ENCODE results near the gene RPL36. TPM values are rescaled to one million over a fixed set of nuclear protein-coding genes. Genes with fewer than 3 reads are reported as not detected.

The RPL36 gene
- total and polyA plus RNA-seq, 8 donors: 606 to 1,150 (median 818) TPM

GRCh38 chr19:5679289-5680083, 10.6 kb upstream of the RPL36 start:
- peaks cover 6 to 17% of the 10 kb centered on the region in 2 donors for H3K4me1 ChIP-seq
- intact Hi-C loops (cut with DNase I): no loop called here
- H3K27ac ChIP-seq: peak overlapping the region; percentile 76 to 95
- no peaks in the 10 kb centered on the region for H3K9me3 ChIP-seq
- peak overlapping the region; percentile 65 to 83 for H3K4me3 ChIP-seq
- ATAC-seq (no peak), DNase-seq (peak in 1 of 4 donors; percentile 82)
- TF ChIP-seq, protein P1, sequence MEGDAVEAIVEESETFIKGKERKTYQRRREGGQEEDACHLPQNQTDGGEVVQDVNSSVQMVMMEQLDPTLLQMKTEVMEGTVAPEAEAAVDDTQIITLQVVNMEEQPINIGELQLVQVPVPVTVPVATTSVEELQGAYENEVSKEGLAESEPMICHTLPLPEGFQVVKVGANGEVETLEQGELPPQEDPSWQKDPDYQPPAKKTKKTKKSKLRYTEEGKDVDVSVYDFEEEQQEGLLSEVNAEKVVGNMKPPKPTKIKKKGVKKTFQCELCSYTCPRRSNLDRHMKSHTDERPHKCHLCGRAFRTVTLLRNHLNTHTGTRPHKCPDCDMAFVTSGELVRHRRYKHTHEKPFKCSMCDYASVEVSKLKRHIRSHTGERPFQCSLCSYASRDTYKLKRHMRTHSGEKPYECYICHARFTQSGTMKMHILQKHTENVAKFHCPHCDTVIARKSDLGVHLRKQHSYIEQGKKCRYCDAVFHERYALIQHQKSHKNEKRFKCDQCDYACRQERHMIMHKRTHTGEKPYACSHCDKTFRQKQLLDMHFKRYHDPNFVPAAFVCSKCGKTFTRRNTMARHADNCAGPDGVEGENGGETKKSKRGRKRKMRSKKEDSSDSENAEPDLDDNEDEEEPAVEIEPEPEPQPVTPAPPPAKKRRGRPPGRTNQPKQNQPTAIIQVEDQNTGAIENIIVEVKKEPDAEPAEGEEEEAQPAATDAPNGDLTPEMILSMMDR (IDR thresholded peaks at IDR 0.05): no peak
- peaks cover 0 to 20% of the 10 kb centered on the region in 2 donors for H3K36me3 ChIP-seq
- H3K27me3 ChIP-seq: no peaks in the 10 kb centered on the region

- no peaks in the 10 kb centered on the region for H3K9me3 ChIP-seq
- TF ChIP-seq, protein P1 (IDR thresholded peaks at IDR 0.05): no peak
- peaks cover 0 to 20% of the 10 kb centered on the region in 2 donors for H3K36me3 ChIP-seq
- H3K4me3 ChIP-seq: peak overlapping the region; percentile 65 to 83
- H3K27me3 ChIP-seq: no peaks in the 10 kb centered on the region
- peaks cover 6 to 17% of the 10 kb centered on the region in 2 donors for H3K4me1 ChIP-seq
- DNase-seq (peak in 1 of 4 donors; percentile 83), ATAC-seq (peak; percentile 5)
- intact Hi-C loops (cut with DNase I): no loop called here
- peak overlapping the region; percentile 76 to 95 for H3K27ac ChIP-seq
Observed at GRCh38 chr19:5680084-5680436, 10.0 kb upstream of the RPL36 start.

DNA sequence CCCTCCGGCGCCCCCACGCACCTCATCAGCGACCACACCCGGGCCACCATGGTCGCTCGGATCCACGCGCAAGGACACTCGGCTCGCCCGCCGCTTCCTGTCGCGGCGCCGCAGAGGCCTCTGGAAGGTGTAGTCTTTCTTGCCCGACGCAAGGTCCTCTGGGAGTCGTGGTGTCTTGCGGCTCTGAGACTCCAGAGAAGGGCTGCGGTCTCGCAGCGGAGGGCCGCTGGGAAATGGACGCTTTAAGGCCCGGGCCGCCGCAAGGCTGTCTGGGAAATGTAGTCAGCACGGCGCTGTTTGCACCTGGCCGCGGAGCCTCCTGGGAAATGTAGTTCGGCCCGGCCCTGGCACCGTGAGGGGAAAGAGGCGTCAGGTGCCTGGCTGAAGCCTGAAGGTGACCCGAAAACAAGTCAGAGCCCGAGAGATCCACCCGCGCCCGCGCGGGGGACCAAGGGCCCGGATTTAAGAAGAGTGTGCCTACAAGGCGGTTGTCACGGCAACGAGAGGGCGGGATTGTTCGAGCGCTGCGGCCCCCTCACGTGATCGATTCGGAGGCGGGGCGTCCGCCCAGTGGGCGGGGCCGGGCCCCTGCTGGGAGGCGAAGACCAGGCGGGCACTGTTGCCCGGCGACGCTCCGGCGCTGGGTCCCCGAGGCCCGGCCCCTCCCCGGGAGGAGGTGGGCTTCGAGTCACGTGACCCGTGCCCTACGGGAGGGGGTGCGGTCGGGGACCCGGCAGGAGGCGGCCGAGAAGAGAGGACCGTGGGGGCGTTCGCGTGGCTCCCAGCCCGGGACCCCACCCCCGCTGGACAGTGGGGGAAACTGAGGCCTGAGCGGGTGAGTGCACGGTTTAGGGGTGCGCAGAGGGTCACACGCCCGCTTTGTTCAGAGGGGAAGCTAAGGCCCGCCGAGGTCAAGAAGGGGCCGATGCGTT, 9.4 kb upstream of the RPL36 start, which contains the start of the genes HSD11B1L and MICOS13:
Gene HSD11B1L, plus strand, starts transcription at position 591 of the 932 bp plus-strand sequence. CDS start 3,806 bp downstream, outside the sequence.
Gene MICOS13, minus strand, starts transcription at position 80 of the 932 bp plus-strand sequence. Its CDS starts 30 bp downstream, at position 50.
- Histone ChIP-seq H3K36me3 (peaks cover 0 to 20% of the 10 kb centered on the region in 2 donors), H3K27ac (peak within 1 kb of the TSS; percentile 84 to 95), H3K4me3 (peak within 1 kb of the TSS; percentile 65 to 83), H3K27me3 (no peaks in the 10 kb centered on the region), H3K9me3 (no peaks in the 10 kb centered on the region), H3K4me1 (peaks cover 6 to 17% of the 10 kb centered on the region in 2 donors)
- DNase-seq (peak; percentile 99), ATAC-seq (peak; percentile 96)
- intact Hi-C loops (cut with DNase I): no loop called here
- TF ChIP-seq, protein P1 (IDR thresholded peaks at IDR 0.05): no peak

DNA sequence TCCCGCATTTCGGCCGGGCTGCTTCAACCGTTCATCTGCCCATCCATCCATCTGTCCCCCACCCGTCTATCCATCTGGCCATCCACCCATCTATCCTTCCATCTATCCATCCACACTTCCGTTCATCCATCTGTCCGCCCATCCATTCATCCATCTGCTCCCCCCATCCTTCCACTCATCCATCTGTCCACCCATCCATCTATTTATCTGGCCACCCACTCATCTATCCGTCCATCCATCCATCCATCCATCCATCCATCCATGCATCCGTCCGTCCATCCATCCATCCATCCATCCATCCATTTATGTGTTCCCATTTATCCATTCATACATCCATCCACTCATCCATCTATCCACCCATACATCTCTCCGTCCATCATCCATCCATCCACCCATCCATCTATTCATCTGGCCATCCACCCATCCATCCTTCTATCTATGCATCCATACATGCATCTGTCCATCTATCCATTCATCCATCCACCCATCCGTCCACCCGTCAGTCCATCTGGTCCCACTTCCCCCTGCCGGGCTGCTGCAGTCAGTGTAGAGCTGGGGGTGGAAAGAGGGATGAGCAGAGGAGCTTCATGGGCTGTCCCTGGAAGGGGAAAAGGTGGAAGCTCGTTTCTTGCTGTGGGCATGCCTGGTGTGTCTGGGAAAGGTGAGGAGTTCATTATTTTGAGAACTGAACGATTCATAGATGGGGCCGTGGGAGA, 8.5 kb upstream of the RPL36 start:
- peaks cover 6 to 23% of the 10 kb centered on the region in 2 donors for H3K4me1 ChIP-seq
- ATAC-seq (no peak), DNase-seq (peak in 1 of 4 donors; percentile 33)
- TF ChIP-seq, protein P1 (IDR thresholded peaks at IDR 0.05): no peak
- H3K27me3 ChIP-seq: no peaks in the 10 kb centered on the region
- H3K36me3 ChIP-seq: peaks cover 0 to 20% of the 10 kb centered on the region in 2 donors
- no peaks in the 10 kb centered on the region for H3K9me3 ChIP-seq
- peak overlapping the region in 1 of 2 donors; percentile 95 for H3K27ac ChIP-seq
- intact Hi-C loops (cut with DNase I): no loop called here
- H3K4me3 ChIP-seq: peak overlapping the region; percentile 65 to 83

Data from left lung (tissue), 10 donors.